Activated naive CD8-positive, alpha-beta T cell (primary cell): Measurements from ENCODE around the gene CHD6.

Source experiments
- H3K27ac Mint-ChIP-seq: one replicate; pipeline ENCODE4 v1.8.0; 2021; ENCODE audit warnings: mixed read lengths
- H3K27me3 Mint-ChIP-seq: one replicate; pipeline ENCODE4 v1.8.0; 2021; ENCODE audit warnings: mixed read lengths
- H3K36me3 Mint-ChIP-seq: one replicate; pipeline ENCODE4 v1.8.0; 2021; ENCODE audit warnings: mixed read lengths
- H3K4me1 Mint-ChIP-seq: one replicate; pipeline ENCODE4 v1.8.0; 2021; ENCODE audit warnings: low read depth, mixed read lengths
- H3K4me3 Mint-ChIP-seq: one replicate; pipeline ENCODE4 v1.8.0; 2021; ENCODE audit warnings: mild to moderate bottlenecking, mixed read lengths
- H3K9me3 Mint-ChIP-seq: one replicate; pipeline ENCODE4 v1.8.0; 2021; ENCODE audit warnings: low read depth, mixed read lengths

Gene CHD6

GRCh38 chr20:41364236-41364855, 253.8 kb downstream of the CHD6 start:
- Mint-ChIP-seq H3K27ac (no peak overlapping the region), H3K27me3 (peaks cover 21% of the 10 kb centered on the region), H3K4me1 (peaks cover 8% of the 10 kb centered on the region)

GRCh38 chr20:41363601-41364000, 254.6 kb downstream of the CHD6 start:
- Mint-ChIP-seq H3K27ac (no peak overlapping the region), H3K4me1 (peaks cover 8% of the 10 kb centered on the region), H3K27me3 (peaks cover 16% of the 10 kb centered on the region), H3K9me3 (no peaks in the 10 kb centered on the region), H3K36me3 (no peaks in the 10 kb centered on the region), H3K4me3 (no peak overlapping the region)

More at GRCh38 chr20:41364236-41364855, 253.8 kb downstream of the CHD6 start:
- Mint-ChIP-seq H3K9me3 (no peaks in the 10 kb centered on the region), H3K4me3 (no peak overlapping the region), H3K36me3 (no peaks in the 10 kb centered on the region)

DNA sequence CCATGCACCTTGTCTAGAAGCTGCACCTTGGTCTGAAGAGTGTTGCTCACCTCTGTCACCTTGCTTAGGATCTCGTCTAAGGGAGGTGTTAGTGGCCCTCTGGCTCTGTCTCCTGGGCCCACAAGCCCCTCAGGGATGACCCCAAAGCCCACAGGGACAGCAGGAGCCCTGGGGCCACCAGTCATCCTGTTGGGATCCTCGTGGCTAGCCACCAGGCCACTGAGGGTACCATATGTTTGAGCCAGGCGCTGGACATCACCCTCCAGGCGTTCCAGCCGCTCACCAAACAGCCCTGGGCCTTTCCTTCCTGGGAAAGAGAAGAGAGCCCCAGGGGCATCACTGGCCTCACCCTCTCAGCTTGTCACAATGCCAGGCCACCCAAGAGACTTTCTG, 255.4 kb downstream of the CHD6 start:
- no peaks in the 10 kb centered on the region for H3K9me3 Mint-ChIP-seq
- no peak overlapping the region for H3K4me3 Mint-ChIP-seq
- no peak overlapping the region for H3K27ac Mint-ChIP-seq
- H3K36me3 Mint-ChIP-seq, result no peaks in the 10 kb centered on the region
- H3K4me1 Mint-ChIP-seq, result peaks cover 8% of the 10 kb centered on the region
- peaks cover 16% of the 10 kb centered on the region for H3K27me3 Mint-ChIP-seq

- Mint-ChIP-seq H3K27ac (no peak overlapping the region), H3K27me3 (peaks cover 10% of the 10 kb centered on the region), H3K9me3 (no peaks in the 10 kb centered on the region), H3K4me3 (no peak overlapping the region), H3K36me3 (no peaks in the 10 kb centered on the region), H3K4me1 (peaks cover 3% of the 10 kb centered on the region)
These were observed 256.1 kb downstream of the CHD6 start for GRCh38 chr20:41361757-41362747.

GRCh38 chr20:41360831-41361756, 257.1 kb downstream of the CHD6 start:
- Mint-ChIP-seq H3K4me1 (peaks cover 3% of the 10 kb centered on the region), H3K4me3 (no peak overlapping the region), H3K27me3 (peaks cover 10% of the 10 kb centered on the region), H3K27ac (no peak overlapping the region), H3K36me3 (no peaks in the 10 kb centered on the region), H3K9me3 (no peaks in the 10 kb centered on the region)

GRCh38 chr20:41359541-41360011, 258.6 kb downstream of the CHD6 start:
- H3K4me3 Mint-ChIP-seq, result no peak overlapping the region
- no peaks in the 10 kb centered on the region for H3K4me1 Mint-ChIP-seq
- no peaks in the 10 kb centered on the region for H3K36me3 Mint-ChIP-seq

DNA sequence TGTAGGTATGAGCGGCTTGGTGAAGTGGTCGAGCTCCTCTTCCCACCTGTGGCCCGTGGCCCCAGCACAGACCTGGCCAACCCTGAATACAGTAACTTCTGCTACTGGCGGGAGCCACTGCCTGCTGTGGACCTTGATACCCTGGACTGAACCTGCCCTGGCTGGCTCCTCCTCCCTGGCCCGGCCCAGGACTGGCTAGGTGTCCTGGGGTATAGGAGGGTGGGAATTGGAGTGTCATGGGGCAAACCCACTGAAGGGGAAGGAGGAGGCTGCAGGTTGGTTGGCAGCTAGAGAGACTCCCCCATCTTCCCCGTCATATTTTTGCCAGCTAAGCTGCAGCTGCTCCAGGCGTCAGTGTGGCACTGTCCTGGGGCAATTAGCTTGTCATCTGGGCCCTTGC, 259.5 kb downstream of the CHD6 start:
- Mint-ChIP-seq H3K36me3 (no peaks in the 10 kb centered on the region), H3K27ac (no peak overlapping the region), H3K27me3 (no peaks in the 10 kb centered on the region), H3K4me3 (no peak overlapping the region), H3K9me3 (no peaks in the 10 kb centered on the region), H3K4me1 (no peaks in the 10 kb centered on the region)

More at GRCh38 chr20:41359541-41360011, 258.6 kb downstream of the CHD6 start:
- peaks cover under 1% of the 10 kb centered on the region for H3K27me3 Mint-ChIP-seq
- H3K9me3 Mint-ChIP-seq, result no peaks in the 10 kb centered on the region
- H3K27ac Mint-ChIP-seq, result no peak overlapping the region

- Mint-ChIP-seq H3K4me1 (no peaks in the 10 kb centered on the region), H3K36me3 (no peaks in the 10 kb centered on the region), H3K27me3 (no peaks in the 10 kb centered on the region), H3K9me3 (no peaks in the 10 kb centered on the region), H3K27ac (no peak overlapping the region), H3K4me3 (no peak overlapping the region)
These were observed 259.9 kb downstream of the CHD6 start for GRCh38 chr20:41358230-41358629.

GRCh38 chr20:41357424-41358163, 260.6 kb downstream of the CHD6 start:
- Mint-ChIP-seq H3K27ac (no peak overlapping the region), H3K9me3 (no peaks in the 10 kb centered on the region), H3K4me1 (no peaks in the 10 kb centered on the region), H3K27me3 (no peaks in the 10 kb centered on the region), H3K36me3 (no peaks in the 10 kb centered on the region), H3K4me3 (no peak overlapping the region)

GRCh38 chr20:41356951-41357350, 261.2 kb downstream of the CHD6 start:
- H3K27me3 Mint-ChIP-seq, result no peaks in the 10 kb centered on the region
- no peak overlapping the region for H3K4me3 Mint-ChIP-seq
- H3K27ac Mint-ChIP-seq, result no peak overlapping the region
- no peaks in the 10 kb centered on the region for H3K4me1 Mint-ChIP-seq
- no peaks in the 10 kb centered on the region for H3K36me3 Mint-ChIP-seq
- no peaks in the 10 kb centered on the region for H3K9me3 Mint-ChIP-seq

DNA sequence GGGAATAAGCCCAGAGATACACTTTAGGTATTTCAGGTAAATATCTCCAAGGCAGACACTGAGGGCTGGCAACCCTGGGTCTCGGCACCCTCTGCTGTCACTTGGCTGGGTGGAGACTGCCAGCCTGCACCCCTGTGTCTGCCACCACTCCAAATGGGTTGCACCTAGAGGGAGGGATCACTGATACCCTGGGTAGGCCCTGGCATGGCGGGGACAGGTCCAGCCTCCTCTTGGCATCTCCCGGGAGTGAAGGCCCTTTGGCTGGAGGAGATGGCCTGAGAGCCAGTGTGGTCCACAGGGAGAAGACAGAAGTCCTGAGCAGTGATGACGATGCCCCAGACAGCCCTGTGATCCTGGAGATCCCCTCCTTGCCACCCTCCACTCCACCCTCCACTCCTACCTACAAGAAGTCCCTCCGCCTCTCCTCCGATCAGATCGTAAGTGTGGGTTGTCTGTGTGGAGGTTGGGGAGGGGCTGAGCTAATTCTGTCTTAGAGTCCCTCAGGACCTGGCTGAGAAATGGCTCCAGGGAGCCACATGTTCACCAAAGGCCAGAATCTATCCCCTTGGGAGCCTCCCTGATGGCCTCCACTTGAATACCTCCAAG, 262.5 kb downstream of the CHD6 start:
- Mint-ChIP-seq H3K9me3 (no peaks in the 10 kb centered on the region), H3K36me3 (no peaks in the 10 kb centered on the region), H3K4me1 (no peaks in the 10 kb centered on the region), H3K27ac (no peak overlapping the region), H3K27me3 (no peaks in the 10 kb centered on the region), H3K4me3 (no peak overlapping the region)

- Mint-ChIP-seq H3K4me3 (no peak overlapping the region), H3K36me3 (no peaks in the 10 kb centered on the region), H3K27ac (no peak overlapping the region)
These were observed 263.0 kb downstream of the CHD6 start for GRCh38 chr20:41355192-41355591.

GRCh38 chr20:41353530-41353929, 264.6 kb downstream of the CHD6 start:
- Mint-ChIP-seq H3K4me3 (no peak overlapping the region), H3K36me3 (no peaks in the 10 kb centered on the region), H3K4me1 (no peaks in the 10 kb centered on the region), H3K9me3 (no peaks in the 10 kb centered on the region), H3K27me3 (no peaks in the 10 kb centered on the region), H3K27ac (no peak overlapping the region)

More at GRCh38 chr20:41355192-41355591, 263.0 kb downstream of the CHD6 start:
- H3K4me1 Mint-ChIP-seq, result no peaks in the 10 kb centered on the region
- no peaks in the 10 kb centered on the region for H3K27me3 Mint-ChIP-seq
- no peaks in the 10 kb centered on the region for H3K9me3 Mint-ChIP-seq

GRCh38 chr20:41352666-41353065, 265.5 kb downstream of the CHD6 start:
- Mint-ChIP-seq H3K27me3 (no peaks in the 10 kb centered on the region), H3K36me3 (no peaks in the 10 kb centered on the region), H3K9me3 (no peaks in the 10 kb centered on the region)

More at GRCh38 chr20:41352666-41353065, 265.5 kb downstream of the CHD6 start:
- H3K27ac Mint-ChIP-seq, result no peak overlapping the region
- H3K4me1 Mint-ChIP-seq, result no peaks in the 10 kb centered on the region
- no peak overlapping the region for H3K4me3 Mint-ChIP-seq
